Muscle of back (tissue), 13 donors: ENCODE measurements around the gene YES1. TPM values are rescaled to one million over a fixed set of nuclear protein-coding genes. Genes with fewer than 3 reads are reported as not detected.

Source experiments
- DNase-seq, 3 donors: peaks; one replicate each; pipeline versions ENCODE4 v3.0.0 to v3.0.0-alpha.2; 2013
- long read RNA-seq, 9 donors: transcript quantifications; one replicate each; lab custom pipeline, GENCODE V29; 2026
- polyA plus RNA-seq, 10 donors: library from polyadenylated mRNA; unstranded; fragments of 120-200 nt; gene quantifications; one replicate each; pipeline ENCODE4 v1.2.1, GENCODE V29; 2013; ENCODE audit not compliant: insufficient read length in 10 of 10

Gene YES1
- polyA plus RNA-seq: 10 to 100 TPM; 47.7 to 72.0 (median 53.5) TPM
- long read RNA-seq, donor 1, full-length matches to known transcripts: 6 of 17 reads
- long read RNA-seq, donor 1, partial matches to known transcripts: 11 of 17 reads
- long read RNA-seq, donor 1, other reads (novel, unspliced or antisense): 0 of 17 reads
- long read RNA-seq, donor 2, full-length matches to known transcripts: 3 of 29 reads
- long read RNA-seq, donor 2, partial matches to known transcripts: 26 of 29 reads
- long read RNA-seq, donor 2, other reads (novel, unspliced or antisense): 0 of 29 reads
- long read RNA-seq, donor 3: 0 reads
- long read RNA-seq, donor 4, full-length matches to known transcripts: 2 of 7 reads
- long read RNA-seq, donor 4, partial matches to known transcripts: 5 of 7 reads
- long read RNA-seq, donor 4, other reads (novel, unspliced or antisense): 0 of 7 reads
- long read RNA-seq, donor 5, full-length matches to known transcripts: 7 of 20 reads
- long read RNA-seq, donor 5, partial matches to known transcripts: 13 of 20 reads
- long read RNA-seq, donor 5, other reads (novel, unspliced or antisense): 0 of 20 reads
- long read RNA-seq, donor 6, full-length matches to known transcripts: 8 of 13 reads
- long read RNA-seq, donor 6, partial matches to known transcripts: 5 of 13 reads
- long read RNA-seq, donor 6, other reads (novel, unspliced or antisense): 0 of 13 reads
- long read RNA-seq, donor 7, full-length matches to known transcripts: 5 of 5 reads
- long read RNA-seq, donor 7, partial matches to known transcripts: 0 of 5 reads
- long read RNA-seq, donor 7, other reads (novel, unspliced or antisense): 0 of 5 reads
- long read RNA-seq, donor 8, full-length matches to known transcripts: 6 of 13 reads
- long read RNA-seq, donor 8, partial matches to known transcripts: 7 of 13 reads
- long read RNA-seq, donor 8, other reads (novel, unspliced or antisense): 0 of 13 reads
- long read RNA-seq, donor 9: 0 reads

- DNase-seq: peak in 1 of 3 donors; percentile 47
These were observed at the start of gene YES1 for GRCh38 chr18:811892-812375. Gene YES1, minus strand, starts transcription at chr18:812242. Its CDS starts 55,415 bp downstream, at chr18:756827.

GRCh38 chr18:857986-858385 lies 45.9 kb upstream of the YES1 start:
- peak in 2 of 3 donors; percentile 20 to 52 for DNase-seq

- DNase-seq: no peak
These were observed 41.4 kb upstream of the YES1 start for GRCh38 chr18:853471-853870.

GRCh38 chr18:850960-851359 lies 38.9 kb upstream of the YES1 start:
- DNase-seq: no peak

GRCh38 chr18:849021-849420 lies 37.0 kb upstream of the YES1 start:
- DNase-seq: no peak

GRCh38 chr18:848062-848861 lies 36.2 kb upstream of the YES1 start:
- no peak for DNase-seq

GRCh38 chr18:845152-845819 lies 33.2 kb upstream of the YES1 start:
- peak in 2 of 3 donors; percentile 44 to 73 for DNase-seq

GRCh38 chr18:841647-842370 lies 29.8 kb upstream of the YES1 start:
- DNase-seq: no peak

GRCh38 chr18:840516-840915 lies 28.5 kb upstream of the YES1 start:
- DNase-seq: no peak

- no peak for DNase-seq
These were observed 28.0 kb upstream of the YES1 start for GRCh38 chr18:840023-840408.

- DNase-seq: peak; percentile 77 to 93 (median 88)
These were observed 27.4 kb upstream of the YES1 start for GRCh38 chr18:839224-840022.

GRCh38 chr18:837922-838321 lies 25.9 kb upstream of the YES1 start:
- peak in 1 of 3 donors; percentile 52 for DNase-seq

- no peak for DNase-seq
These were observed 22.2 kb upstream of the YES1 start for GRCh38 chr18:834082-834720.

- no peak for DNase-seq
These were observed 21.2 kb upstream of the YES1 start for GRCh38 chr18:833197-833596.

- peak in 1 of 3 donors; percentile 37 for DNase-seq
These were observed 20.1 kb upstream of the YES1 start for GRCh38 chr18:832085-832681.

GRCh38 chr18:830315-830901 lies 18.4 kb upstream of the YES1 start:
- DNase-seq: peak; percentile 31 to 71 (median 51)

- no peak for DNase-seq
These were observed 17.4 kb upstream of the YES1 start for GRCh38 chr18:829432-829831.
